NOMO-1 treated with dmso at 0.1 percent for 144 hours (cell line): ENCODE data around the gene USP9X.
"Not testable (repeated sequence)": the region's sequence is repeated elsewhere in the genome, so short reads cannot be mapped to it uniquely, and the experiment has no call there.

Experiments
- DNase-seq: peaks from one replicate; lab custom pipeline; 2025; ENCODE audit not compliant: unreplicated experiment; lab: John Stamatoyannopoulos, UW

Gene USP9X

GRCh38 chrX:41118156-41118555 lies 32.9 kb downstream of the USP9X start:
- DNase-seq = no peak

- DNase-seq = no peak
These were observed 34.6 kb downstream of the USP9X start for GRCh38 chrX:41119803-41120202.

GRCh38 chrX:41121766-41122165 lies 36.5 kb downstream of the USP9X start:
- no peak for DNase-seq

- DNase-seq = no peak
These were observed 37.5 kb downstream of the USP9X start for GRCh38 chrX:41122664-41123257.

DNA sequence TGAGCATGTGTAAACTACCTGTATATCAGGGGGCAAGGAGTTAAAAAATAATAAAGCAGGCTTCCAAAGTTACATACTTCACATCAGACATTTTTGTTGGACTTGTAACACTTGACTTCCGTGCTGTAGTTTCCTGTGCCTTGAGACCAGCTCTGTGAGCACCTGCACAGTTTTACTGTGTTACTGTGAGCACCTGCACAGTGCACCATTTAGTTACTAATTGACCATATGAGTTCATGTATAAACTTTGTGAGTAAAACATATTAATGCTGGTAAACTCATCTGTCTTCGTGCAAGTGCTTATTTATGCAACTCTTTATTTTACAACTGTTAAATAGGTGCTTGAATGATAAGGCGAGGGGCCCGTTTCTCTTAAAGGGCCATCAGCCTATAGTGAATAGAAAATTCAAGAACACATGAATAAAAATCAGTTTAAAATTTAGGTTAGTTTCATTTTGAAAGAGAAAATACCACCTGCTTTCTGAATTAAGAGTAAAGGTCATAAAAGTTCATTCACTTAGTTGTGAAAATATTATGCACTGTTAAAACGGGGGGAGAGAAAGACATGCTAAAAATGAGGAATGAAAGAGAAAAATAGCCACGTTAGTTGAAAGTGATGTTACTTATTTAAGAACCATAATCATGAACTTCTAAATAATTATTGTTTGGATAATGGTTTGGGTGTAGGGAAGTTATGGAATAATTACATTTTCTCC lies 42.4 kb downstream of the USP9X start:
- DNase-seq = no peak

- no peak for DNase-seq
These were observed 43.7 kb downstream of the USP9X start for GRCh38 chrX:41128955-41129354.

- DNase-seq = no peak
These were observed 46.5 kb downstream of the USP9X start for GRCh38 chrX:41131766-41132165.

GRCh38 chrX:41133551-41133950 lies 48.3 kb downstream of the USP9X start:
- DNase-seq = no peak

DNA sequence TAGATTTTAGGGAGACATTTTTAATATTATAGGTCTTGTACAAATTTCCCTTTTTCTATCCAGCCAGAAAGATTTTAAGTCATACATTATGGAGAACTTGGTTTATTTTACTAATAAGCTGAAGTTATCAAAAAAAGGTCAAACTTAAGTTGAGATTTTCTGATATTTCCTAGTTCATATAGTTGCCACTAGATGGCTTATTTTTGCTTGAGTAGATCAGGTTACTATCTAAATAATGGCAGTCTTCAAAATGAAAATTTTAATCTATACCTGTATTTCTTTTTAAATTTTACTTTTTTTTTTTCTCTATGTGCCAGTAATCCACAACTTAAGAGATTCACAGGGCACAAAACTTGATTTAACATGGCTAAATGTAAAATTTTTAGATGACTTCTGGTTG lies 52.3 kb downstream of the USP9X start:
- no peak for DNase-seq

DNA sequence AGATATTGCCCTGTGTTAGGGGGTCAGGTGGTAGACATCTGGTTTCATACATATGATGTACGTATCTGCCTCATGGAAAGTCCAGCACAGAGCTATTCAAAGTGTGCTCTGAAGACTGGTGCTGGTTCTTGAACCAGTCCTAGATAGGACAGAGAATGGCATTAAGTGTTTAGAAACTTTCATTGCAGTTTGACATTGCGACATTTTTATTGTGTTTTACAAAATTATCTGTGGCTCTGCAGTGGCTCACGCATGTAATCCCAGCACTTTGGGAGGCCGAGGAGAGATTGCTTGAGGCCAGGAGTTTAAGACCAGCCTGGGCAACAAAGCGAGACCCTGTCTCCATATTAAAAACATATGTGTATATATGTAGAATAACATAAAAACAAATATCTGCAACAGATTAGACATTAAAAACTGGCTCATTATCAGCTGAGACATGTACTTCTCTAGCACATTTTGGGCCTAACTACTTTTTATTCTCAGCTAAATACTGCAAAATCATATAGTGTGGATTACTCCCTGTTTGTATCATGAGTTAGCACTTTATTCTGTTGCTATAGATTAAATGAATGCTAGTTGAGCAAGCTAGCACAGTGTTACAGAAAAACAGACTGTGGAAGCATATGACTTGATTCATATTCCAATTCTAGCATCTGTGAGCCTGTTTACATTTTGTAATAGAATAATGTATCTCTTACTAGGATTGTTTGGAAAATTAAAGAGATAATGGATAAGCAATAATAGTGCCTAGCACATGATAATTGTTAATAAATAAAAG lies 57.1 kb downstream of the USP9X start:
- no peak for DNase-seq

GRCh38 chrX:41144873-41145272 lies 59.6 kb downstream of the USP9X start:
- no peak for DNase-seq

DNA sequence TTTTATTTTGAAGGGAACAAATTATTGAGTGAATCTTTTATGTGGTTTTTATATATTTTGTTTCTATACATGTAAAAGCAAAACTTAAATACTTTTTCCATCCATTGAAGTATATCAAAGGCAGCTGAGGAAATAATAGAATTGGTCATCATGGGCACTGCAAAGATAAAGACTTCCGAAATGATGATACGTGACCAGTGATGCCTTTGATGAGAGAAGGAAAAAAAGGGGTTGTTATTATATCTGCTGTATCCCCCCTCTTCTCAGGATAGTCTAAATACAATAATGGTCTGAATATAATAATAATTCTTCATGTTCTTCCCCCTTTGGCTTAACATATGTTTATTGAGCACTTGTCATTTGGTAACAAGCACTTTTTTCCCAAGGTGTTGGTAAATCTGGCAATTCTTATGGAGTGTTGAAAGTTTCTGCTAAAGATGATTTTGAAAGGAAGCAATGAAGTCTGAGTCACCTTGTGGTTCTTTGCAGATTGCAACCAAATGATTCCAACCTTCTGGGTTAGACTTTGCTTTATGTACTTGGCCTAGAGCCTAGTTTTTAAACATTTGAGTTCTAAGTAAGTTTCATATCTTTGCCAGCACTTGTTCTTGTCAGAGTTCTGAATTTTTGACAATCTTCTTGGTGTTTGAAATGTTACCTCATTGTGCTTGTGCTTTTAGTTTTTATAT lies 60.8 kb downstream of the USP9X start:
- DNase-seq = no peak

GRCh38 chrX:41148553-41148952 lies 63.3 kb downstream of the USP9X start:
- no peak for DNase-seq

GRCh38 chrX:41150043-41150442 lies 64.8 kb downstream of the USP9X start:
- no peak for DNase-seq

GRCh38 chrX:41151726-41152125 lies 66.5 kb downstream of the USP9X start:
- DNase-seq = not testable (repeated sequence)

DNA sequence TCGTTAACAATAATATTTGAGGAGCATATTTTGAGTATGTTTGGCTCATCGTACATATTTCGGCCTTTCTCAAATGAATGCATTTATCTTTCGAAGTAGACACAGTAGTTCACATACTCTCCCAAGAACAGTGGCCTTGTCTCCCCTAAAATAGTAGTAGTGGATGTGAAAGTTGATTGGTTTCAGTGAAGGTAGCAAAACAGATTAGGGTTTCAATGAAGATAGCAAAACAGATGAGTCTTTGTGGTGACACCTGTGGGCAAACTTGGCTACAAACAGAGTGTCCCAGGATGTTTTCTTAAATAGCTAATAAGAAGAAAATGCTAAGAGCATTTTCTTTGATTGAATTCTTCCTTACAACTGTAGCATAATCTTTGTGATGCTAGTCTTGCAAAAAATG lies 67.0 kb downstream of the USP9X start:
- DNase-seq = no peak

DNA sequence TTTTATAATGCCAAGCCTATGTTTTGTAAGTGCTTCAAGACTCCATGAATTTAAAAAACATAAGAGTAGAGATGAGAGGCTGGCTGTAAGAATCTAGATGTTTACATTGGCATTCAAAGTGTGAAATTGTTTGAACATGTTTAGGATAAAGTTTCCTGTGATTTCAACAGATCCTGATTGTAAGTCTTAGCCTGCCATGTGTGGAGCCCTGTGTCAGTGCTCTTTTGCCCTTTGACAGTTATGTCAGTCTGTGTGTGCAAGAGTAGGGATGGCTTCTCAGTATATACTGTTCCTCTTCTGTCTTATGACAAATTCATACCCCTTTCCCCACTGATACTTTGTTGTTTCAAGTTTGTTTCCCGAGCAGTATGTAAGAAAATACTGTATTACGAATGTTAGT lies 68.2 kb downstream of the USP9X start:
- no peak for DNase-seq

- no peak for DNase-seq
These were observed 68.7 kb downstream of the USP9X start for GRCh38 chrX:41153957-41154356.

GRCh38 chrX:41164449-41164848 lies 79.2 kb downstream of the USP9X start:
- no peak for DNase-seq

DNA sequence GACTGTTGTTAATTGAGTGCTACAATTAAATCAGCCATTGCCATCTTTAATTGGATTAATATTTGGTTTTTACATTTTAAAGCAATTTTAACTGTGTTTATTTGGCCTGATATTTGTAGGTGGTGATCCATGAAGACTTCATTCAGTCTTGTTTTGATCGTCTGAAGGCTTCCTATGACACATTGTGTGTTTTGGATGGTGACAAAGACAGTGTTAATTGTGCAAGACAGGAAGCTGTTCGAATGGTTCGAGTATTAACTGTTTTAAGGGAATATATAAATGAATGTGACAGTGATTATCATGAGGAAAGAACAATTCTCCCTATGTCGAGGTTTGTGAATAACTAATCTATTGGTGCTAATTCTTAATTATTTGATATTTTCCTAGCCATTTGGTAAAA lies 82.6 kb downstream of the USP9X start:
- no peak for DNase-seq

- no peak for DNase-seq
These were observed 91.0 kb downstream of the USP9X start for GRCh38 chrX:41176263-41176662.

- DNase-seq = no peak
These were observed 92.1 kb downstream of the USP9X start for GRCh38 chrX:41177297-41177696.
